HepG2 (cell line): ENCODE data around the gene LPXN. TPM values are rescaled to one million over a fixed set of nuclear protein-coding genes. Genes with fewer than 3 reads are reported as not detected.

Experiments
- ATF5 ChIP-seq: sonication (generic); formaldehyde crosslinking; IDR thresholded peaks from 2 replicates; pipeline ENCODE4 v1.4.0; 2020; ENCODE audit warnings: mild to moderate bottlenecking, low read depth, missing genetic modification reagents
- BRF2 ChIP-seq: sonication (generic); formaldehyde crosslinking; IDR thresholded peaks from 2 replicates; pipeline ENCODE4 v1.8.1; 2022; ENCODE audit warnings: mild to moderate bottlenecking, missing genetic modification reagents
- DR1 ChIP-seq: sonication (generic); formaldehyde crosslinking; IDR thresholded peaks from 2 replicates; pipeline ENCODE4 v1.8.0; 2021; ENCODE audit warnings: mild to moderate bottlenecking, missing genetic modification reagents, inconsistent platforms
- E2F5 ChIP-seq: sonication (generic); formaldehyde crosslinking; conservative IDR thresholded peaks from 2 replicates; pipeline ENCODE4 v1.4.0; 2020; ENCODE audit warnings: missing genetic modification reagents
- HDAC2 ChIP-seq: sonication (generic); formaldehyde crosslinking; IDR thresholded peaks from 2 replicates; pipeline ENCODE4 v1.4.0; 2020; ENCODE audit warnings: missing genetic modification reagents
- HMGXB4 ChIP-seq, 2 experiments: sonication (generic) in 1 of 2; formaldehyde crosslinking in 1 of 2; IDR thresholded peaks; 2 replicates each; pipeline versions ENCODE4 v1.4.0 to v1.6.1; 2018 to 2020; ENCODE audit warnings: missing genetic modification reagents in 2 of 2, borderline replicate concordance in 1 of 2, low read depth in 1 of 2, mild to moderate bottlenecking in 1 of 2, missing biosample characterization in 1 of 2
- KLF11 ChIP-seq: IDR thresholded peaks from 2 replicates; pipeline ENCODE4 v1.6.1; 2016; ENCODE audit warnings: missing compliant biosample characterization
- MEIS1 ChIP-seq: sonication (generic); formaldehyde crosslinking; IDR thresholded peaks from 2 replicates; pipeline ENCODE4 v1.9.0; 2021; ENCODE audit warnings: mild to moderate bottlenecking, missing genetic modification reagents, moderate library complexity, borderline replicate concordance
- MTF1 ChIP-seq: sonication (generic); formaldehyde crosslinking; IDR thresholded peaks from 2 replicates; pipeline ENCODE4 v1.5.0; 2020; ENCODE audit warnings: missing genetic modification reagents
- NFIC ChIP-seq: IDR thresholded peaks from 2 replicates; pipeline ENCODE4 v1.6.1; 2012; ENCODE audit warnings: mild to moderate bottlenecking, low read length, inconsistent platforms
- ONECUT2 ChIP-seq: sonication (generic); formaldehyde crosslinking; IDR thresholded peaks from 2 replicates; pipeline ENCODE4 v1.4.0; 2020; ENCODE audit warnings: missing genetic modification reagents
- PHF21A ChIP-seq: sonication (generic); formaldehyde crosslinking; IDR thresholded peaks from 2 replicates; pipeline ENCODE4 v1.5.0; 2020; ENCODE audit warnings: mild to moderate bottlenecking, missing genetic modification reagents
- POLR2G ChIP-seq: fragments of 200-400 bp; formaldehyde crosslinking; IDR thresholded peaks from 2 replicates; pipeline ENCODE4 v1.6.1; 2018; ENCODE audit warnings: mild to moderate bottlenecking, low read depth, low read length, moderate library complexity
- RARA ChIP-seq: IDR thresholded peaks from 2 replicates; pipeline ENCODE4 v1.6.1; 2016; ENCODE audit warnings: missing genetic modification reagents, missing compliant biosample characterization
- REST ChIP-seq, 2 experiments: IDR thresholded peaks; 2 replicates each; pipeline ENCODE4 v1.6.1; 2011 to 2012; ENCODE audit warnings: low read length in 2 of 2, borderline replicate concordance in 1 of 2, low read depth in 1 of 2, mild to moderate bottlenecking in 1 of 2, moderate library complexity in 1 of 2
- ZBTB20 ChIP-seq: sonication (generic); formaldehyde crosslinking; IDR thresholded peaks from 2 replicates; pipeline ENCODE4 v1.8.1; 2023; ENCODE audit warnings: missing genetic modification reagents, low read depth, mild to moderate bottlenecking, borderline replicate concordance
- ZBTB38 ChIP-seq: sonication (generic); formaldehyde crosslinking; IDR thresholded peaks from 2 replicates; pipeline ENCODE4 v1.5.1; 2020; ENCODE audit warnings: mild to moderate bottlenecking, missing genetic modification reagents
- ZNF790 ChIP-seq: sonication (generic); formaldehyde crosslinking; IDR thresholded peaks from 2 replicates; pipeline ENCODE4 v1.8.0; 2022; ENCODE audit warnings: missing genetic modification reagents, mild to moderate bottlenecking, borderline replicate concordance
- ZNF878 ChIP-seq: sonication (generic); formaldehyde crosslinking; IDR thresholded peaks from 2 replicates; pipeline ENCODE4 v1.8.1; 2023; ENCODE audit warnings: mild to moderate bottlenecking, missing genetic modification reagents, moderate library complexity
- ZZZ3 ChIP-seq: sonication (generic); formaldehyde crosslinking; IDR thresholded peaks from 2 replicates; pipeline ENCODE4 v1.4.0; 2020; ENCODE audit warnings: missing genetic modification reagents, mild to moderate bottlenecking, borderline replicate concordance
- polyA plus RNA-seq, 8 experiments: library from polyadenylated mRNA; depleted of rRNA in 3 of 8; stranded (reverse) in 7 of 8; unstranded in 1 of 8; fragments of >200 nt; fragmentation: Illumina TruSeq in 4 of 8; extraction: Trizol in 4 of 8; gene quantifications; 2 replicates each; pipeline versions ENCODE4 v1.2.1 to v1.2.3, GENCODE V29; 2011 to 2016; ENCODE audit warnings: low read depth in 4 of 8, missing spikeins in 1 of 8, mixed read lengths in 1 of 8; ENCODE audit not compliant: insufficient read depth in 1 of 8
- total RNA-seq, 5 experiments: library from RNA; depleted of rRNA; stranded (reverse); fragments of >200 nt; fragmentation: Illumina TruSeq; extraction: Trizol; gene quantifications; 2 replicates each; pipeline ENCODE4 v1.2.3, GENCODE V29; 2016; ENCODE audit warnings: low read depth in 1 of 5

LPXN gene
- total and polyA plus RNA-seq, 2 of the 13 experiments (the other 11 are each of a cell fraction or from before 2014, with no cell fraction given) = 1.7 to 3.5 TPM

- TF ChIP-seq HMGXB4 (CRISPR knock-in tag; IDR thresholded peaks at IDR 0.05; ENCODE audit: borderline replicate concordance in 1 of 2, low read depth in 1 of 2) (peak in 1 of 2 experiments; percentile 47; a peak in 2 of 4 replicates), ZBTB38 (CRISPR knock-in tag) (0 out of 2 replicates have a peak, but pooled peaks have one; percentile 34), HDAC2 (CRISPR knock-in tag) (0 out of 2 replicates have a peak, but pooled peaks have one; percentile 38), REST (IDR thresholded peaks at IDR 0.05; ENCODE audit: borderline replicate concordance in 1 of 2, low read depth in 1 of 2, low read length in 2 of 2) (peak in 1 of 2 experiments; percentile 67; a peak in 1 of 4 replicates), PHF21A (no peak), ZBTB20 (0 out of 2 replicates have a peak, but pooled peaks have one; percentile 26), BRF2 (0 out of 2 replicates have a peak, but pooled peaks have one; percentile 18), DR1 (0 out of 2 replicates have a peak, but pooled peaks have one; percentile 22), MEIS1 (no peak), E2F5 (CRISPR knock-in tag) (no peak), NFIC (0 out of 2 replicates have a peak, but pooled peaks have one; percentile 14), MTF1 (CRISPR knock-in tag) (0 out of 2 replicates have a peak, but pooled peaks have one; percentile 7), ZNF878 (CRISPR knock-in tag) (0 out of 2 replicates have a peak, but pooled peaks have one; percentile 20), ZNF790 (0 out of 2 replicates have a peak, but pooled peaks have one; percentile 51), KLF11 (no peak; the same call in 1 of the 2 replicates), RARA (CRISPR knock-in tag) (0 out of 2 replicates have a peak, but pooled peaks have one; percentile 13), ZZZ3 (peak; percentile 59; the same call in 1 of the 2 replicates), ATF5 (no peak), POLR2G (peak; percentile 62), ONECUT2 (peak; percentile 87)
Observed at GRCh38 chr11:58577555-58578135, 2.0 kb upstream of the LPXN start (continued).
